GM21619 (cell line): ENCODE data around the gene PARVG.

ENCODE experiments used
- ATAC-seq: cut with Tn5 transposase; IDR thresholded peaks from one replicate; pipeline ENCODE4 v1.9.1; 2021; ENCODE audit not compliant: unreplicated experiment

The PARVG gene, protein sequence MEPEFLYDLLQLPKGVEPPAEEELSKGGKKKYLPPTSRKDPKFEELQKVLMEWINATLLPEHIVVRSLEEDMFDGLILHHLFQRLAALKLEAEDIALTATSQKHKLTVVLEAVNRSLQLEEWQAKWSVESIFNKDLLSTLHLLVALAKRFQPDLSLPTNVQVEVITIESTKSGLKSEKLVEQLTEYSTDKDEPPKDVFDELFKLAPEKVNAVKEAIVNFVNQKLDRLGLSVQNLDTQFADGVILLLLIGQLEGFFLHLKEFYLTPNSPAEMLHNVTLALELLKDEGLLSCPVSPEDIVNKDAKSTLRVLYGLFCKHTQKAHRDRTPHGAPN

DNA sequence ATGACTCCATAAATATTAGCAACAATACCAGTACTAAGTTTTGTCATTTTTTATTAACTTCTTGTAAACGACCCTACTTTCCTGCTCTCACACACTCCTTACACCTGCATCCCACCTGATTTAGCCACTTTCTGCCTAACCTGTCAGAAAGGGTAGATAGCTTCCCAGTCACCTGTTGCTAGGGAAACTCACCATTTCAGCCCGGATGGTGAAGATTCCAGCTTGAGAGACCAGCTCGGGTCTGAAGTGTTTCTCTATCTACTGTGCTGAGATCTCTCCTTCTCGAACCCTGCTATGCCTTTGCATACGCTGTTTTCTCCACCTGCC lies at the start of gene PARVG:
Gene PARVG (plus strand): TSS at position 220 of the 327 bp plus-strand sequence. CDS start 2,405 bp downstream, outside the sequence.
- peak; percentile 46 for ATAC-seq

DNA sequence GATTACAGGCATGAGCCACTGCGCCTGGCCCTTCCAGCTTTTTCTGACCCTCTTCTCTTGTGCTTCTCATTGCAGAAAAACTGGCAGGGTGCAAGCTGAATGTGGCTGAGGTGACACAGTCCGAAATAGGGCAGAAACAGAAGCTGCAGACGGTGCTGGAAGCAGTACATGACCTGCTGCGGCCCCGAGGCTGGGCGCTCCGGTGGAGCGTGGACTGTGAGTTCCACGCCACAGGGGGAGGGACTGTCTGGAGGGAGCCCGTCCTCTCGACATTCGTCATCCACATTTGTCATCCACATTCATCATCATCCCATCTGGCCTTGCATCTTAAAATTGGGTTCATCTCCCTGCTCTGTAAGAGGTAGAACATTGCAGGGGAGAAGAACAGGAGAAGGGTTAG lies 49.3 kb upstream of the PARVG start:
- no peak for ATAC-seq

DNA sequence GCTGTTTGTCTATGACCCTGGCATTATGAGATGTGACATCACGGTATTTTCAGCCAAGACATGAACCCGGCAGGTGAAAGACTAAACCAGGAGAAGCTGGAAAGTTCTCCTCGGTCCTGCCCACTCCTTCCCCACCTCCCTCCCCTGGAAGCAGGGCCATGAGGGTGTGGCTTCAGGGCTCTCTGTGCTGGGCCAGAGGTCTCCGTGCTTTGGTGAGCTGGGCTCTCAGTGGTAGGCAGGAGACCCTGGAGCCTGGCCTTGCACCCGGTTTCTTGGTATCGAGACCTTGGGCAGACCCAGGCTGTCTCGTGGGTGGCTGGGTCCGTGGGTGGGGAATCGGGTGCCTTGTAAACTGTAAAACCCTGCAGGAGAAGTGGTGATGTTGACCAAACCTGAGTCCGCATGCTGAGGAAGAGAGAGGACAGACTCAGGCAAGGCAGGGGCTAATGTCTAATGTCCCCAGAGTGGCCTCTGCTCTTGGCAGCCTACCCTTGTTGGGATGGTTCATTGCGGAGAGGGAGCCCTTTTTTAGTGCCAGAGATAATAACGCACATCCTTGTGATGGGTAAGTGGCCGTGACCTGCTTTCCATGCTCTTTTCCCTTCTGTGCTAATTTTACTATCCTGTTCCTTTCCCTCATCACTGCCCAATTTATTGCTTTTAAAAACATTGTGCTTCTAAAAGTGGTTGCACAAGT lies 48.6 kb upstream of the PARVG start:
- no peak for ATAC-seq

DNA sequence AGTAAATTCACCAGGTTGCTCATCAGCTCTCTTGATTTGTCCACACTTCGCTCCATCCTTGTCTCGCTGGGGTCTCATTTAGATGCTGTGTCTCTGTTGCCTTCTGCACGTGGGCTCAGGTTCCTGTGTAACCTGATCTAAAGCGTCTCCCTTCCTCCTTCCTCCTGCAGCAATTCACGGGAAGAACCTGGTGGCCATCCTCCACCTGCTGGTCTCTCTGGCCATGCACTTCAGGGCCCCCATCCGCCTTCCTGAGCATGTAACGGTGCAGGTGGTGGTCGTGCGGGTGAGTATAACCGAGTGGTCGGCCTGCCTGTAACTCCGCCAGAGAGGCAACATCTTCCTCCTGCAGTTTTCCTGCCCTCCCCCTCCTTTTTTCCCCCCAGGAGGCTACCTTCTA lies 48.0 kb upstream of the PARVG start:
- no peak for ATAC-seq

DNA sequence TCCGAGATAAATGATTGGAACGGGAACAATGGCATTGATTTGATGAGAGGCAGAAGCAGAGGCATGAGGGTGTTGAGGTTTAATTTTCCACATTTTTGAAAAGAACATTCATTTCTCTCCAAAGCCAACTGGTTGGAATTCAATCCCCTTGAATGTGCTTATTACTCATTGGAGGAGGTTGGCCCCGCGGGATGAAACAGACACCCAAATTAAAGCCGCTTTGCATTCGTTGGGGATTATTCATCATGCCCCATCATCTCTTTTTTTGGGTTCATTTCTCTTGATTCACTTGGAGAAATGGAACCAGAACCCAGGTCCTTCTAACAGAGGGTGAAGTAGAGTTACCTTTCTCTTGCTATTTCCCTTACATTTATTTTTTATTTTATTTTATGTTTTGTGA lies 47.6 kb upstream of the PARVG start:
- no peak for ATAC-seq

DNA sequence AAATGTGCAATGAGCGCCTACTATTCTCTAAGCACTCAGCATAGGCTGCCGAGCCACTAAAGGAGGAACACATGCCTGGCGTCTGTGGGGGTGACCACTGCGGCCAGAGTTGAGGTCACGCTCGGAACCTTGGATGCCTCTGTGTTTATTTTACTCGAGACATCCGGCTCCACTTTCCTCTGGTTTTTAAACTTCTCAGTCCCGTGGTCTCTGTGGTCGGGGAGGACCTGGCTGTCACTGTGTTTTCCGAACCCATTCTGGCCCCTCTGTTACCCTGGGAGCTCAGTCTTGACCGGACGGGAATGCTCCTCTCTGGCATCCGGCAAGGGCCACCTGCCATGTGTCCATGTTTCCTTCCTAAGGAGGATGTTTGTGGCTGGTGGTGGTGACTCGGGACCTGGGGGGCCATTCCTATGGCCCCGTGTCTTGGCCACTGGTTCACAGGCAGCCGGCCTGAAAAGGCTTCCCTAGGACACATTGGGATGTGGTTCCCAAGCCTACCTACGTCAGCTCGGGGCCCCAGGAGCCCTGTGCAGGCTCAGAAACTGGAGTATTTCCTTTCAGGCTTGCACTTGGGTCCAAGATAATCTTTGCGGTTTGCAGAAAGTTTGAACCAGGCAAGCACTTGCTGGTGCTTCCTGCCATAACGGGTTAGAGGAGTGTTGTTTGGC lies 46.7 kb upstream of the PARVG start:
- no peak for ATAC-seq

DNA sequence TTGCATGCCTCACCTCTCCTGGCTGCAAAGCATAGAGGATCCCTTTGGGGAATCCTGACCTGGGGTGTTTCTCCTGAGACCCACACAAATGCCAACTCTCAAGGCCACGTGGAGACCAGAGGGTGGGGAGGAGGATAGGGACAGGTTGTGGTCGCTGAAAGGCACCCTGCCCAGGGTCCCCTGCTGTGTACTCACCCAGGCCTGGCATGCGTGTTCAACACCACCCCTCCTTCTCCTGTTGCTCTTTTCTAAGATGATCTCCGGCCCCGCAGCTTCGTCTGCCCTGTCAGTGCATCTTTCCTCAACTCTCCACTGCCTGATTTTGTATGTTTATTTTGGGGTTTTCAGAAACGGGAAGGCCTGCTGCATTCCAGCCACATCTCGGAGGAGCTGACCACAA lies 44.6 kb upstream of the PARVG start:
- ATAC-seq = no peak

DNA sequence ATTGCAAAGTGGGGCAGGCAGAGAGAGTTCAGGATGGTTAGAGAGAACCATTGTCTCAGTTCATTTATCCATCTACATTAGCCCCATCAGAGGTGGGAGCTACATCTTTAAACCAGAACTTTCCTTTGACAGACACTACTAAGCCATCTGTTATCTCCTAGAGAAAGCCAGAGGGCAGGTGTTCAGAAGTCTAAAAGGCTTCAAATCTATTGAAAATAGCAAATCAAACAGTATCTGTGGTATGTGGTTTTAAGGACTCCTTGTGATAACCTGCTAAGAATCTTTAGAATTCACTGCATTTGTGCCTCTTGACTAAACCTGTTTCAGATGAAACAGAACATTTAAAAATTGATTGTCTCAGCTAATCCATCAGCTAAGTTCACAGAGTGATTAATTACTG lies 43.9 kb upstream of the PARVG start:
- ATAC-seq = no peak

DNA sequence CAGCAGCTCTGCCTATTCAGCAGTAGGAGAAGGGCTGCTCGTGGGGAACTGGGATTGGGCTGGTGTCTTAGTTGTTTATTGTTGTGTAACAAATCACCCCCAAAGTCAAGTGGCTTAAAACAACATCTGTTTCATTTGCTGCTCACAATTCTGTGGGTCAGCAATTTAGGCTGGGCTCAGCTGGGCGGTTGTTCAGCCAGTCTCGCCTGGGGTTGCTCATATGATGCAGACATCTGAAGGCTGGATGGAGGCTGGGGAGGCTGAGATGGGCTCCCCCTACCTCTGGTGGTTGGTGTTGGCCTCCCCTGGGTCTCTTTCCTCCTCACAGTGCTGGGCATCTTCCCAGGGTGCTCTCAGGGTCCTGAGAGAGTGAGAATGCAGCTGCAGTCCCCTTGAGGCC lies 43.3 kb upstream of the PARVG start:
- ATAC-seq = no peak

DNA sequence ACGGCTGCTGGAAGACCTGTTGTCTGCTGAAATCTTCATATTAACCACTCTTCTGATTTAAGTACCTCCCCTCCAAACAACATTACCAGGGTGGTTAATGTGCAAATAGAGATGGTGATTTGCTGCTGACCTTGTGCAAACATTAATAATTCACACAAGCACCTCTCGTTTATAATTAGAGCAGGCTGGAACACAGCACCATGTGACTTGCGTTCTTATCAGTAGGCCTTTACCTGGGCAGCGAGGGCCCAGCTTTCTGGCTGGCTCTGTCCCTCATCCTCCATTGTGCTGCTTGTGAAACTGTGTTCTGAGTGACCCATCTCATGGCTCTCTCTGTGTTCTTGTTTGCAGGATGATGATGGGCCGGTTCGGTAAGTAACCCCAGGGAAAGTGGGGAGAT lies 41.0 kb upstream of the PARVG start:
- ATAC-seq = no peak

DNA sequence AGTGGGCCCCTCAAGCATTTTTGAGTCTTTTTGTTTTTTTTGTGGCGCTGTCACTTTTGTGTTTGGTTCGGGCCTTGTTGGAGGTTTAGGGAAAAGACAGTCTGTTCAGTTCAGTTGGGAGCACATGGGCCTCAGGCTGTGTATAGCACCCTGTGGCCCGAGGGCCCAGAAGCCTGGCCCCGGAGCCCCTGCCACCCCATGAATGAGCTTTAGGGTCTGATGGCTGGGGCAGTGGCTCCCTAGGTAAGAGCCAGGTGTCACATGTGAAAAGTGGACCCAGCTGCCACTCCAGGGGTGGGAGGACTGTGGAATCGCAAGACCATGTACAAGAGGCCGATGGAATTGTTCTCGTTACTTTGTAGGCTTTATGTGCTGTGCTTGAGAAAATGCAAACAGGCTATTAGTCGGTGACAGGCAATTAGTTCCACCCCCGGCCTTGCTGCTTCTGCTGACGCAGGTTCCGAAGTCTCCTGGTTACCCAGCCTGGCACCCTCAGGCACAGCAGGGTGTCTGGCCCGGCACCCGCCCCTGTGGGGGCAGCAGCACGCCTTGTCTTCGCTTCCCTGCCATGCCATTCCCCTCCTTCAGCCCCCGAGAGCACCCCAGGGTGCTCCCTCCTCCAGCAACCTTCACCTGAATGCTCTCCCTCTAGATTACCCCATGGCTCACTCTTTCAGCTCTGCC lies 38.2 kb upstream of the PARVG start:
- no peak for ATAC-seq

DNA sequence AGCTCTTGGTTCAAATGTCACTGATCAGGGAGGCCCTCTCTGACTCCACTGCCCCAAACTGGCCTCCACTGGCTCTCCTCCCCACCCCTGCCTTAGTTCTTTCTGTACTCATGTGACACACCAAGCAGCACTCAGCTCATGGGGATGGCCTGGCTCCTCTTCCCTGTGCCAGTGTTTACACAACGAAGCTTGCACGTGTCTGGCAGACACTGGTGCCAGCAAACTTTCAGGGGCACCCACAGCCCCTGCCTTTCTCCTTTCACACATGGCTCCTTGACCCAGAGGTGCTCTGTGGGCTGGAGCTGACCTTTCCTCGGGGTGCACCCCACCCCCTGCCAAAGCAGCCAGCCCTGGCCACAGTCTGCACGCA lies 37.6 kb upstream of the PARVG start:
- no peak for ATAC-seq

DNA sequence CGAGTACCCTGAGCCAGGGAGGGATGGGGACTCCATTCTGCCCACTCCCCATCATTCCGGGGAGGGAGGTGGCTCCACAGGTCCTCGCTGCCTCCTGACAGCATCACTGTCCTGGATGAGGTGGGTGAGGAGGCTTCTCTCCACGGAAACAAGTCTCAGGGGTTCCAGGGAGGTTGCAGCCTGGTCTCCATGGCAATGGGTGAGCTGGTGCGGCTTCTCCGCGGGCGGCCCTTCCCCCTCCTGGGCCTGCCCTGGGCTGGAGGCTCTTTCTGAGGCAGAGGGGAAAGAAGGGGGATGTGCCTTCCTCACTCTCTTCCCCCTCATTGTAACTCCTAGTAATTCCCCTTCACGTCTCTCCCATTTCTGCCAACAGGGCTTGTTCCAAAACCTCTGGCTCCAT lies 37.1 kb upstream of the PARVG start:
- no peak for ATAC-seq

DNA sequence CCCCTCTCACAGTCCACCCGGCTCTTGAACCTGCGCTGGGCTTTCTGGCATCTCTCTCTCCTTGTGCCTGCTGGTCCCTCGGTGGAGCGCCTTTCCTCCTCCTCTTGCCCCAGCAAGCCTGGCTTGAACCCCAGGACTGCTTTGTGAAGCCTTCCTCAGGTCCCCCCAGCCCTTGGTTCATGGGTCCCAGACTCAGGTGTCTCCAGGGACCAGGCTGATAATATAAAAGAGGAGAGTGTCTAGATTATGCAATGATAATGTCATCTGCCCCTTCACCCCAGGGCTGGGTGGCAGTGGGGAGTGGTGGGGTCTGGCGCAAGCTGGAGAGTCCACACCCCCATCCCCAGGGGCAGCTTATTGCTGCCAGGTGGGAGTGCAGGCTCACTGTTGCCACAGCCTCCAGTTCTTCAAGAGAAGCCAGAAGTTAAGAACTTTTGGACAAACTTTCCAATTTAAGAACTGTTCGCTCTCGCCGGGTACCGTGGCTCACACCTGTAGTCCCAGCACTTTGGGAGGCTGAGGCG lies 36.6 kb upstream of the PARVG start:
- ATAC-seq = no peak

DNA sequence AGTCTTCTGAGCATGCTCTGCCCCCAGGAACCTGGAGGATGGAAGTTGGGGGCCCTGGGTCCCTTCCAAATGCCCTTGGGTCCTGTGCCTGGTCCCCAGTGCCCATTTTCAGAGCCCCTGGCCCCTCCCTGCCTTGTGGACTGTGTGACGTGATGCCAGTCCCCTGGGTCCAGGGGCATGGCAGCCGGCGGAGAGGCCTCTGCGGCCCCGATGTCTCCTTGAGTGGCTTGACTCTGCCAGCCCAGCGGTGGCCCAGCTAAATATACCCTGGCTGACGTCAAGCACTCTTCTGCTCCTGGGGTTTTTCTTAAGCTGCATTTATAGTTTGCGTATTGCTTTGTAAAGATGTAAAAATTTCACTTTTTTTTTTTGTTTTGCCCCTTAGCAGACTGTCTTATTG lies 35.2 kb upstream of the PARVG start:
- no peak for ATAC-seq

DNA sequence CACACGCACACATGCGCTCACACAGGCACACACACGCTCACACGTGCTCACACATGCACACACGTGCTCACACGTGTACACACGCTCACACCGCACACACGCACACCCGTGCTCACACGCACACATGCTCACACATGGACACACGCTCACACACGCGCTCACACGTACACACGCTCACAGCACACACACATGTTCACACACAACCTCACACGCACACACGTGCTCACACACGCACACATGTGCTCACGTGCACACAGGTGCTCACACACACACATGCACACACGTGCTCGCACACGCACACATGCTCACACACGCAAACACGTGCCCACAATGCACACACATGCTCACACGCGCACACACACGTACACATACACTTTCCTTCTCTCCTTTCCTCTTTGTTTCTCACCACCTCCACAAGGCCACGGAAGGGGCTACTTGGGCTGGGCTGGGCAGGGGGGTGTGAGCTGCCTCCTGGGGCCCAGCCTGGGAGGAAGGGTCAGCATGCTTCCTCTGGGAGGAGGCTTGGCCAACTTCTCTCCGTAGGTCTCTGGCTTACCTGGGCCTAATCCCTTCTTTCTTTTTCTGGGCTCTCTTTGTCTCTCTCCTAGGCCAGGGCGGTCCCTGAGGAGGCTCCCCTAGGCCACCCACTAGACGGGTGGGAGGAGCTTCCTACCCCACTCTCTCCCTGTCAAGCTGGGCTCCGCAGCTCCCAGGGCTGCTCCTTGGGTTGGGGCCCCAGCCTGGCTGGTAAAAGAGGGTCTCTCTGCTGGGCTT lies 34.5 kb upstream of the PARVG start:
- ATAC-seq = no peak

DNA sequence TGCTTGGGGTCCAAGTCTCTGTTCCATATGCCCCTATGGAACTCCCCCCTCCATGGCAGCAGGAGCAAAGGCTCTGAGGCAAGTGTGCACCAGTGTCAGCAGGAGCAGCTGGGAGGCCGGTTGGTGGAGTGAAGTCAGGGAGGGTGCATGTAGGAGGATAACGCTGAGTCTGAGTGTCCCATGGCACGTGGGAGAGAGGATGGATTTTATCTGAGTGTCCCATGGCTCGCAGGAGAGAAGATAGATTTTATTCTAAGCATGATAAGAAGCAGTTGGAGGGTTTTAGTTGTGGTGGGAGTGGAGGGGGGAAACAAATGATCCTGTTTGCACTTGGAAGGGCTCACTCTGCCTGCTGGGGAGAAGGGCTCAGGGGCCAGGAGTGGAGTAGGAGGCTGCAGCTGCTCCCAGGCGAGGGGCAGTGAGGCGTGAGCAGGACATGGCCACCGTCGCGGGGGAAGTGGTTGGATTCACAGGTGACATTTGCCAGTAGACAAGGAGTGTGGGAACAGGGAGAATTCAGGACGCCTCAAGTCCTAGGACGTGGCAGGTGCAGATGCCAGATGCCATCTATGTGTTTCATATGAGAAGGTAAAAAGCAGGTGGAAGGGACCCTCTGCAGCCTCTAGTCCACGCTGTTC lies 33.6 kb upstream of the PARVG start:
- ATAC-seq = no peak

DNA sequence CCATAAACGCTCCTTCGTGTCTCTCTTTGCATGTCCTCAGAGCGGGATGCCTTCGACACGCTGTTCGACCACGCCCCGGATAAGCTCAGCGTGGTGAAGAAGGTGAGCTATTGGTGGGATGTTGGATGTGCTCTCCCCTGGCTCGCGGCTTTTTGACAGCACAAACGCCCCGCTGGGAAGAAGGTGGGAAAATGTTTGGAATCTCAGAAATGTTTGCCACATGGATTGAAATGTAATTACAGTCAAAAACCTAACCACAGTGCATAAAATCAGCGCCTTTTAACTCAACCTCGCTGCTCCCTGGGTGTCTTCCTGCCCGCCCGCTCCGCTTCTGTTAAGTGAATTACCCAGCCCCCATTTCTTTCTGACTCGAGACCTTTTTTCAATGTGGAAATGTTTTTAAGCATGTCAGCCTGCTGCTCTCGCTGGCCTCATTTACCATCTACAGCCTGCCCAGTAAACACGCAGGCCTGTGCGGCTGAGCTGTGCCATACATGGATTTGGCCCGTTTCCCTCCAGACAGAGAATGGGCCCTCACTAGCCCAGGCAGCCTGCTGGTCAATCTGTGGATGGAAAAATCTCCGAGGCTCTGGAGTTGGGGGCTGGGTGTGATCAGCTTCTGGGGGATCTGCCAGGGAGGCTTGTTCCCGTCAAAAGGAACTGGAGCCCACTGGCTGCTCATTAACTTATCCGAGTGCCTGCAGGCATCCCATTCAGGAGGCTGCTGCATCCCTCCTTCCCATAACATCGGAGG lies 32.7 kb upstream of the PARVG start:
- no peak for ATAC-seq

DNA sequence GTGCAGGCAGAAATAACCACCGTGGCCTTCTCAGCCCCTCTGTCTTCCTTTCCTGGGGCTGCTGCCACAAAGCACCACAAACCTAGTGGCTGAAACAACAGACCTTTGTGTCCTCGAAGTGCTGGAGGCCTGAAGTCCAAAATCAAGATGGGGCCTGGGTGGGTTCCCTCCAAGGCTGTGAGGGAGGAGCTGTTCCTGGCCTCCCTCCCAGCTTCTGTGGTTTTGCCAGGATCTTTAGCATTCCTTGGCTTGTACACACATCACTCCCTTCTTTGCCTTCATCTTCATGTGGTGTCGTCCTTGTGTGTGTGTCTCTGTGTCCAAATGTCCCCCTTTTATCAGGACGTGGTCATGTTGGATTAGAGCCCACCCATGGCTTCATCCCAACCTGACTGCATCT lies 29.0 kb upstream of the PARVG start:
- ATAC-seq = no peak

DNA sequence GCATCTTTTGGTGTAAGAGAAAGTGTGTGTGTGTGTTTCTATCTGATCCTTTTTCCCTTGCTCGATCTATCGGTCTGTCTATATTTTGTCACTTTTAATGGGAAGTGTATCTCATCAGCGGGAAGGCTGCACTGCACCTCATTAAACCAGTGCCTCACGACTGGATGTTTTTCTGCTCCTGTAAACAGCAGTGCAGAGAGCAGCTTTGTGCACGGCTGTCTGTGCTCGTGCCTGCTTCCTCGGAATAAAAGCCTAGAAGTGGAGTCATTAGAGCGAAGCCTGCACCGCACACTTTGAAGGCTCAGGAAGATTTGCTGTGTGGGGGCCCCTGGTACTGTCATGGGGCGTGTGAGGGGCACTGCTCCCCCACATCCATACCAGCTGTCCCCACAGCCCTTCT lies 27.0 kb upstream of the PARVG start:
- ATAC-seq = no peak
